AG04450 (cell line): ENCODE measurements around the gene PRKAR1B. TPM values are rescaled to one million over a fixed set of nuclear protein-coding genes. Genes with fewer than 3 reads are reported as not detected.

Experiments
- CTCF ChIA-PET: fragments of 300-600, 350-600 bp; formaldehyde crosslinking; extraction: SDS; loops from one replicate; lab custom pipeline; 2022; ENCODE audit warnings: antibody characterized with exemption, inconsistent platforms; lab: Charles Lee
- POLR2A ChIA-PET: fragments of 350-600 bp; formaldehyde crosslinking; extraction: SDS; loops from one replicate; lab custom pipeline; 2021; ENCODE audit warnings: antibody characterized with exemption, inconsistent platforms; lab: Yijun Ruan, JAX
- DNase-seq: peaks from one replicate; pipeline ENCODE4 v3.0.0-alpha.2; 2011; ENCODE audit warnings: low read depth, low spot score
- H3K27ac ChIP-seq: one replicate; pipeline ENCODE4 v1.5.1; 2012; ENCODE audit warnings: low read depth, low read length, control low read depth
- H3K27me3 ChIP-seq: one replicate; pipeline ENCODE4 v1.6.0; 2012; ENCODE audit warnings: low read length; ENCODE audit not compliant: control insufficient read depth, insufficient read depth
- H3K4me3 ChIP-seq: 2 replicates; pipeline ENCODE4 v1.5.1; 2011; ENCODE audit warnings: mild to moderate bottlenecking, low read depth, low read length, control low read depth
- H3K9me3 ChIP-seq: 2 replicates; pipeline ENCODE4 v1.5.1; 2012; ENCODE audit warnings: low read length; ENCODE audit not compliant: control insufficient read depth, insufficient read depth
- polyA plus RNA-seq: library from polyadenylated mRNA; depleted of rRNA; stranded (reverse); fragments of >200 nt; gene quantifications from 2 replicates; pipeline ENCODE4 v1.2.3, GENCODE V29; 2011
- TF ChIP-seq, protein P1 (sequence below): IDR thresholded peaks from 2 replicates; pipeline ENCODE4 v1.5.1; 2011; ENCODE audit warnings: low read depth, low read length, control low read depth, inconsistent platforms

Gene PRKAR1B
- polyA plus RNA-seq, 1 experiment, result 16.1 TPM

GRCh38 chr7:631291-631711, 95.8 kb downstream of the PRKAR1B start:
- DNase-seq, result no peak
- ChIA-PET POLR2A (no interaction called here), CTCF (interaction anchor here (0.7 kb wide), 1 partner anchor 298 kb away, joined by 4 read pairs; no protein-coding TSS in a partner anchor)
- H3K4me3 ChIP-seq, result no peak overlapping the region
- peaks cover 23% of the 10 kb centered on the region; the same call in 1 of the 2 replicates for H3K9me3 ChIP-seq
- TF ChIP-seq, protein P1, sequence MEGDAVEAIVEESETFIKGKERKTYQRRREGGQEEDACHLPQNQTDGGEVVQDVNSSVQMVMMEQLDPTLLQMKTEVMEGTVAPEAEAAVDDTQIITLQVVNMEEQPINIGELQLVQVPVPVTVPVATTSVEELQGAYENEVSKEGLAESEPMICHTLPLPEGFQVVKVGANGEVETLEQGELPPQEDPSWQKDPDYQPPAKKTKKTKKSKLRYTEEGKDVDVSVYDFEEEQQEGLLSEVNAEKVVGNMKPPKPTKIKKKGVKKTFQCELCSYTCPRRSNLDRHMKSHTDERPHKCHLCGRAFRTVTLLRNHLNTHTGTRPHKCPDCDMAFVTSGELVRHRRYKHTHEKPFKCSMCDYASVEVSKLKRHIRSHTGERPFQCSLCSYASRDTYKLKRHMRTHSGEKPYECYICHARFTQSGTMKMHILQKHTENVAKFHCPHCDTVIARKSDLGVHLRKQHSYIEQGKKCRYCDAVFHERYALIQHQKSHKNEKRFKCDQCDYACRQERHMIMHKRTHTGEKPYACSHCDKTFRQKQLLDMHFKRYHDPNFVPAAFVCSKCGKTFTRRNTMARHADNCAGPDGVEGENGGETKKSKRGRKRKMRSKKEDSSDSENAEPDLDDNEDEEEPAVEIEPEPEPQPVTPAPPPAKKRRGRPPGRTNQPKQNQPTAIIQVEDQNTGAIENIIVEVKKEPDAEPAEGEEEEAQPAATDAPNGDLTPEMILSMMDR, result no peak
- H3K27ac ChIP-seq, result no peak overlapping the region
- no peaks in the 10 kb centered on the region for H3K27me3 ChIP-seq

DNA sequence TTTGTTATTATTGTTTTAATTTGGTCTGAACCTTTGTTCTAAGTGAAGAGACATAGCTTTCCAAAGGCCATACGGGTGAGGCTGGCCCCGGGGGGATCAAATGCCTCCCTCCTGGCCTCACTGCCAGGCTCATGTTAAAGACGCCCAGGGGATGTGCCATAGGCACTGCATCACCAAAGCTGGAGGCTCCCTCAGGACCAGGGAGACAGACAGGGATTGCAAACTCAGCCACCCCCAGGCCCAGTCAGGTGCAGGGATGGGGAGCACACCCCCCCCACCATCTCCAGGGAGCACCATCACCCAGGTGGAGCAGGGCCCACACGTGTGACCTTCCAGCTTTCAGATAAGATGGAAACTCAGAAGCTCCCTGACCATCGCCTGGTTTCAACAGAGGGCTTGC, 96.5 kb downstream of the PRKAR1B start:
- TF ChIP-seq, protein P1, result no peak
- ChIA-PET POLR2A (no interaction called here), CTCF (interaction anchor here (0.7 kb wide), 1 partner anchor 309 kb away, joined by 3 read pairs; no protein-coding TSS in a partner anchor)
- H3K27ac ChIP-seq, result no peak overlapping the region
- DNase-seq, result no peak
- H3K4me3 ChIP-seq, result no peak overlapping the region
- peaks cover 30% of the 10 kb centered on the region for H3K9me3 ChIP-seq
- H3K27me3 ChIP-seq, result no peaks in the 10 kb centered on the region

GRCh38 chr7:630111-630511, 97.0 kb downstream of the PRKAR1B start:
- no peaks in the 10 kb centered on the region for H3K27me3 ChIP-seq
- H3K9me3 ChIP-seq, result peaks cover 33% of the 10 kb centered on the region
- no peak overlapping the region for H3K27ac ChIP-seq
- TF ChIP-seq, protein P1, result no peak
- no peak for DNase-seq
- ChIA-PET CTCF (interaction anchor here (0.7 kb wide), 1 partner anchor 308 kb away, joined by 3 read pairs; no protein-coding TSS in a partner anchor), POLR2A (no interaction called here)
- H3K4me3 ChIP-seq, result no peak overlapping the region

- ChIA-PET POLR2A (no interaction called here), CTCF (no interaction called here)
- no peak overlapping the region for H3K27ac ChIP-seq
Measured at GRCh38 chr7:628826-629225, 98.3 kb downstream of the PRKAR1B start.

DNA sequence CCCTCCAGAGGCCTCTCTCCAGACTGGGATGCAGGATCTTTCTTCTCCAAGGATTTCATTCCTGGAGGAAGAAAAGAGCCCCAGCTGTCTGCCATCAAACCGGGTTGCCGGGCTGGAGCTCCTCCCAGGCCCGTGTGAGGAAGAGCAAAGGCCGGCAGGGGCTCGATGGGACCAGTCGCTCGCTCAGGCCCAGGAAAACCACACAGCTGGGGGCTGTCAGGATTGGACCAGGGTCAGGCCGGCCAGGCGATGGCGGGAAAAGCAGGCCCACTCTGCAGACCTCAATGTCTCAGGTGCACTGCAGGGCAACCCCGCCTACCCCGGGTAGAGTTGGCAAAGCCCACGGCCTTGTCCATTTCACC, 98.7 kb downstream of the PRKAR1B start:
- no peak for DNase-seq
- H3K27me3 ChIP-seq, result no peaks in the 10 kb centered on the region
- TF ChIP-seq, protein P1, result no peak
- H3K4me3 ChIP-seq, result no peak overlapping the region
- ChIA-PET POLR2A (interaction anchor here (0.6 kb wide), 1 partner anchor 12 kb away, joined by 3 read pairs; no protein-coding TSS in a partner anchor), CTCF (no interaction called here)
- H3K27ac ChIP-seq, result no peak overlapping the region
- H3K9me3 ChIP-seq, result peaks cover 33% of the 10 kb centered on the region

More at GRCh38 chr7:628826-629225, 98.3 kb downstream of the PRKAR1B start:
- Histone ChIP-seq H3K9me3 (peaks cover 33% of the 10 kb centered on the region), H3K27me3 (no peaks in the 10 kb centered on the region), H3K4me3 (no peak overlapping the region)
- no peak for DNase-seq
- TF ChIP-seq, protein P1, result no peak
